CD4-positive, alpha-beta T cell treated with Interleukin-4 for 4 hours (primary cell): ENCODE measurements around the gene ZNF511.

Experiments used
- DNase-seq: peaks from one replicate; pipeline ENCODE4 v3.0.0-alpha.2; 2020

Gene ZNF511

GRCh38 chr10:133274751-133275683 is 33.7 kb upstream of the ZNF511 start:
- peak; percentile 90 for DNase-seq

DNA sequence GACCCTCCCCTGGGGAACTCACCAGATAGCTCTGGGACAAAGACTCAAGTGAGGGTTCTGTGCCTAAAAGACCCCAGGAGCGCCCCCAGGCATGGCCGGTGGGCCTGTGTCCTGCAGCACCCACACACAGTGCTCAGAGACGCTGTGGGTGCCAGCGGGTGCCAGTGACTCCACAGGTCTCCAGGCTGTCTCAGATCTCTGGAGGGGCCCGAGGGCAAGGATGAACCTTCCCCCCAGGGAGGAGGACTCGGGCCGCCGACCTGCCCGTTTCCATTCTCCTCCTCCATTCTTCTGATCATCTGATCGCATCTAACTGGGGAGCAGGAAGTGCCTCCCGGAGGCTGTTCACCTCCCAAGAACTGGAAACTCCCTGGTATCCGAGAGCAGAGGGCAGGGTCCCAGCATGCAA is 33.0 kb upstream of the ZNF511 start:
- peak; percentile 42 for DNase-seq

DNA sequence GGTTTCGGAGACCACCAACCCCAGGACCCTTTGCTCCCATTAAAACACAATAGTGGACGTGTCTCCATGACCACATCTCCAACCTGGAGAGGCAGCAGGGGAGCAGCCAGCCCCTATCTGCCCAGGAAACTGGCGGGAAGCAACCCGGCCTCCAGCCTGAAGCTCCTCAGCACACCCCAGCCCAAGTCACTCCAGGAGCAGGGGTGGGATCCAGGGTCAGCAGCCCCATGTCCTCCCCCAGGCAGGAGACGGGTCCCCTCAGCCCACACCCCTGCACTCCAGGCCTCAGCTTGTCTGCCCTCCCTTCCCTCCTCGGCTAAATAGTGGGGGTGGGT is 32.6 kb upstream of the ZNF511 start:
- no peak for DNase-seq

- peak; percentile 58 for DNase-seq
Measured at GRCh38 chr10:133276435-133277201, 32.1 kb upstream of the ZNF511 start, which contains the start of gene ADAM8. ADAM8 (minus strand) TSS chr10:133276868; CDS start chr10:133276817, 51 bp downstream.

GRCh38 chr10:133277277-133277992 is 31.3 kb upstream of the ZNF511 start:
- DNase-seq, result no peak

GRCh38 chr10:133277993-133278576 is 30.6 kb upstream of the ZNF511 start:
- no peak for DNase-seq

DNA sequence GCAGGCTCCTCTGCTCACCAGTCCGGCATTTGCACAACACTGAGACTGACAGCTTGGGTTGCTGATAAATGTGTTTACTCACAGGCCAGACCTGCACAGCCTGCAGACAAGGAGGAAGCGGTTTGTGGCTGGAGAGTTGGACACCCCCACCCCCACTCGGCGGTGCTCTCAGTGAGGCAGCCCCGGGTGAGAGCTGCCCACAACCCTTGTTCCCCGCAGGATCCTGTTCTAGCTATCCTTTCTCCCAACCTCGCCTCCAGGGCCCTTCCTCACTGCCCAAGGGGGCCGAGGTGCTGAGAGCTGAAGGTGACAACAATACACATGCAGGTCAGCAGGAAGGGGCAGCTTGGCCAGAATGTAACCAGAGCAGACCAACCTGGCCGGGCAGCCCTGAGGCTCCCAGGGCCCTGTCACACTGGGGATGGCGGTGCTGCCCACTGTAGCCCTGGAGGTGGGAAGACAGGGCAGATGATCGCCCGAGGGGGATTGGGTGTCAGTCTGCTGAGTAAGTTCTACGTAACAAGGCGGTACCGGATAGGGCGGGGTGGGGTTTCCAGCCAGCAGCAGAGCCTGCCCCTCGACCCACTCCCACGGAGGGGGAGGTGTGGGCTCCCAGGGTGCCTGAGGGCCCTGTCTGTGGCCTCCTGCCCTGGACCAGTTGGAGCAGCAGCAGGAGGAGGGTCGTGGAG is 30.0 kb upstream of the ZNF511 start:
- DNase-seq, result peak; percentile 83

DNA sequence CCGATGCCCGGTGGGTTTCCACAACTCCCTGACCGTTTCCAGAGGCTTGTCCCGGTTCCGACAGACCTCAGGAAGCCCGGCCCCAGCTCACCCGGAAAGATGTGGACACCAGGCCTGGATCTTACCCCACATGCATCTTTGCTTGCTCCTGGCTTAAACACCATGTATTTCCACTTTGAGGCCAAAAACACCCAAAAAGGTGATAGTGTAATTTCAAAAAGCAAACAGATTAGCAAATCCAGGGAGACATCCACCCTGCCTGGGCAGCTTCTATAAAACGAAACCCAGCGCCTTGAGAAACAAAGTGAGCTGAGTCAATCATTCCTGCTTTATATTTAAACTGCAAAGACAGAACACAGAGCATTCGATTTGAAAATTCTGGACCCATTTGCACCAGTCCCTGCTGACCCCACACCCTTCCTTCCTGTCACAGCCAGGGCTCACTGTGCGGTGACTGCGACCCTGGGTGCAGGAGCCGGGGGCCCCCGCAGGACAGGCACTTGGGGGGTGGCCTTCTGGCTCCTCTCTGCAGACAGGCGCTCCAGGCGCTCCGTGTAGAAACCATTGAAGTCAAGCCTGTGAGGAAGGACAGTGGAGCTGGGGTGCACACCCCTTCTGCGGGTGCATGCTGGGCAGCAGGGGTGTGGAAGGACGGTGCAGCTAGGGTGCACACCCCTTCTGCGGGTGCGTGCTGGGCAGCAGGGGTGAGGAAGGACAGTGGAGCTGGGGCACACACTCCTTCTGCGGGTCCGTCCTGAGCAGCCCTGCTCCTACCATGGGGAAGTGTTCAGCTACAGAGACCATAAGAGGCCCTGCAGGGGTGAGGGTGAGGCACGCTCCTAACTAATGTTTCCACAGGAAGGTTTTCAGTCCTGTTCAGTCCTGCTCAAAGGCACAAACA is 29.1 kb upstream of the ZNF511 start:
- DNase-seq, result no peak

DNA sequence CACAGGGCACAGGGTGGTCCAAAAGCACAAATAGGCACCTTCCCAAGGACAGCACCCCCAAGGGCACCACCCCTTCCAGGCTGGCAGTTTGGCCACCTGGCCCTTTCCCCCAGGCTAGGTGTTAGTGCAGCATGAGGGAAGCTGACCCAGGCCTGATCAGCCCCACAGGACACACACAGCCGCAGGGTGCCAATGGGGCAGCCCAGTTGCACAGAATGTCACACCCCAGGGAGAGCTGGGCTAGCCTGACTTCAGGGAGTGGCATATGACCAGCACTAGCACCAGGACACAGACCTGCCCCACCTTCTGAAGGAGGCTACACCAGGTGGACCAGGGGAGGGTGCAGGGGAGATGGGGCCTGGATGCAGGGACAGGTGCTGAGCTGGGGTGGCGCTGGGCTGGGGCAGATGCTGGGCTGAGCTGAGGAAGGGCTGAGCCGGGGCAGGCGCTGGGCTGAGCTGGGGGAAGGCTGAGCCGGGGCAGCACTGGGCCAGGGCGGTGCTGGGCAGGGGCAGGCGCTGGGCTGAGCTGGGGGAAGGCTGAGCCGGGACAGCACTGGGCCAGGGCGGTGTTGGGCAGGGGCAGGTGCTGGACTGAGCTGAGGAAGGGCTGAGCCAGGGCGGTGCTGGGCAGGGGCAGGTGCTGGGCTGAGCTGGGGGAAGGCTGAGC is 28.2 kb upstream of the ZNF511 start:
- no peak for DNase-seq

GRCh38 chr10:133281084-133281483 is 27.6 kb upstream of the ZNF511 start:
- DNase-seq, result no peak

DNA sequence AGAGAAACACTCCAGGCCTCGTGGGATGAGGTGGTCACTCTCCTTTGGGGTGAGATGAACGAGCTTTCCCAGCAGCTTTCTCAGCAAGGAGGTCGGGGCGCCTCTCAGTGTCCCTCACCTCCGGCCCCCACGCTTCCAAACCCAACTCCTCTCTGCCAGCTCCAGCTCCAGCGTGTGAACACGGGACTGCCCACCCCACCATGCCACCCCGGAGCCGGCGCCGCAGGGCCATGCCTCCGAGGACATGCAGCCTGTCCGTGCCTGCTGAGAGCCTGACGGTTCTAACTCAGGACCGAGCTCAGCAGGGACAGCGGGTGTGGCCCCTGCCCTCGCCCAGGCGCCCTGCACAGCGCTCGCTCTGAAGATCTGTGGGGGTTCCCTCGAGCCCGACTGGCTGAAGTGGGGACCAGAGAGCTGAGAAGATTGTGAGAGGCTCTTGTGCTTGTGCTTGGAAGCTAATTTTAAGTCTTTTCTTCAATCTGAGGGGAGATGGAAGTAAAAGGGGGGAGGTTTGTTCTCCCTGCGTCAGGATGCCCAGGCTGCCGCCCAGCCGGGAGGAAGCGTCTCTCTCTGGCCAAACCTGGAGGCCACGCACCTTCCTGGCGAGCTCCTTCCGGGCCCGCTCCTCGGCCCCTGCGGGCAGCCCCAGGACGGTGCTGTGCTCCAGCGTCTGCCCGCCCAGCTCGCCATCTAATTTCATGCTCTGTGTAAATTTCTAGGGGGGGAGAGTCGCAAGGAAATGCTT is 26.9 kb upstream of the ZNF511 start:
- DNase-seq, result no peak

GRCh38 chr10:133282846-133283390 is 25.8 kb upstream of the ZNF511 start:
- no peak for DNase-seq

- no peak for DNase-seq
Measured at GRCh38 chr10:133283931-133284330, 24.8 kb upstream of the ZNF511 start.

DNA sequence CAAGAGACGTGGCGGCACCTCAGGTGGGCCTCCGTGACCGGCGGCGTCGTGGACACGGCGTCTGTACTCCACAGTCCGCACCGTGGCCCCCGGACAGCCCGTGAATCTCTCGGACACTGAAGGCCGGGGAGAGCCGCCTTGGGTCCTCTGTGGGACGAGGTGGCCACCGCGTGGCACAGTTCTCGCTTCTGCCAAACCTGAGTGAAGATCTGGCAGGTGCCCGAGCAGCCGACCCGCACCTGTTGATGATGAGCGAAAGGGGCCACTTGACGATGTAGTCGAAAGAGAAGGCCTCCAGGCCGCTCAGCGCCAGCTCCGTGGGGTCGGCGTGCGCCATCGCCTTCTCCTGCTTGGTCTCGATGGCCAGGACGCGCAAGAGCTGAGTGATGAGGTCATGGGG is 23.5 kb upstream of the ZNF511 start:
- no peak for DNase-seq

- no peak for DNase-seq
Measured at GRCh38 chr10:133286366-133286765, 22.3 kb upstream of the ZNF511 start.

GRCh38 chr10:133287832-133288500 is 20.7 kb upstream of the ZNF511 start:
- DNase-seq, result no peak

DNA sequence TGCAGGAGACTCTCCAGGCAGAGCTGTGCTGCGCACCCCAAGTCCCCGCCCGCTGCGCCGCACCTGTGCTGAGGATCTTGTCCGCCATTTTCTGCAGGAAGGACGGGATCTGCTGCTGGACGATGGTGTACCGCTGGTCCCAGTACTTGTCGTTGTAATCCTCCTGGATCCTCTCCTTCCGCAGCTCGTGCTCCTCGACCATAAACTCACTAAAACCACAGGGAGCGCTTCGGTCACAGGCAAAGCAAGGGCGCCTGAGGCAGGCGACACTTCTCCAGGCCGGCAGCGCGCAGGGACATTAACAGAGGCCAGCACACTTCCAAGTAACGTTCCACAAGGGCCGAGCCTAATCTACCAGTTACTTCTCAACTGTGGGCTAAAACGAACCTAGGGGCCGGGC is 19.0 kb upstream of the ZNF511 start:
- DNase-seq, result no peak

DNA sequence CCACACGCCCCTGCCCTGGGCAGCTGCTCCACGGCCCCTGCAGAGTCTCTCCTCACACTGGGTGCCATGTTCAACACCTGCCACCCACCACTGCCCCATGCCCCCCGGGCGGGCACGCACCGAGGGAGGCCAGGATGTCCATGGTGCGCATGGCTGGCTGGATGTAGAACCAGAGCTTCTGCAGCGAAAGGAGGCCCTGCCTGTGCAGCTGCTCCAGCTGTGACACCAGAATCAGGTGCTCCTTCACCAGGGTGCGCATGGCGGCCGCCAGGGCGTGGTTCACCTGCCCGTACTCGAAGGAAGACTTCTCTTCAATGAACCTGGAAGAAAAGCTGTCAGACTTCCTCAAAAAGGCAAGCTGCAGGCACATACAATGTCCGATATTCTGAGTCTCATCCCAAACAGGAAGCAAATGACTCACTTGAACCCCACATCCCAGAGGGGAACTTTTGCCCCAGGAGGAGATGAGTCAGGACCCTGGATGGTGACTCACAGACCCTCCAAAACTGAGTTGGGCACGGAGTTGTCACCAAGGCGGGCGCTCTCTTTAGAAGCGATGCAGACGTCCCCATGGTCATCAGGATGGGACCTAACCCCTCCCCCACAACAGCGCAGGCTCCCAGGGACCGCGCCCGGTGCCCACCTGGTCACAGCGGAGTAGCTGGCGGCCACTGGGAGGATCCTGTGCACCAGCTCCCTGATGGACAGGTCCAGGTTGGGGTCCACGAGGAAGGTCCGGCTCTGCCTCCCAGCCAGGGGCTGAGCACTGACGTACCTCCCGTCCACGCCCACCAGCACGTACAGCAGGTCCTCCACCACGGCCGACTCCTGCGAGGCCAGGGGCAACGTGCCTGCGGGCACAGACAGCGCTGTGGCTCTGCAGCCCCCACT is 15.6 kb upstream of the ZNF511 start:
- DNase-seq, result peak; percentile 33
